Kidney (tissue), 14 donors: ENCODE data around the gene SEPTIN12. TPM values are rescaled to one million over a fixed set of nuclear protein-coding genes. Genes with fewer than 3 reads are reported as not detected.

Experiments
- DNase-seq, 5 donors: peaks; one replicate each; pipeline ENCODE4 v3.0.0-alpha.2; 2013 to 2020
- FAIRE-seq: peaks from 2 replicates; lab custom pipeline; 2012; peaks lifted over from hg19 to GRCh38; lab: Jason Lieb, UNC
- H3K27ac ChIP-seq, 2 donors: one replicate each; pipeline ENCODE4 v1.7.0; 2013; ENCODE audit warnings: low read depth in 2 of 2, low read length in 2 of 2, inconsistent platforms in 1 of 2
- H3K27me3 ChIP-seq: one replicate; pipeline ENCODE4 v1.7.1; 2013; ENCODE audit warnings: low read length, inconsistent platforms; ENCODE audit not compliant: control insufficient read depth, insufficient read depth
- H3K36me3 ChIP-seq, 3 donors: one replicate each; pipeline versions ENCODE4 v1.7.0 to v1.7.1; 2013; ENCODE audit warnings: low read length in 3 of 3, control low read depth in 1 of 3, inconsistent platforms in 1 of 3; ENCODE audit not compliant: insufficient read depth in 3 of 3, control insufficient read depth in 2 of 3
- H3K4me1 ChIP-seq, 3 donors: one replicate each; pipeline versions ENCODE4 v1.7.0 to v1.7.1; 2013; ENCODE audit warnings: low read length in 3 of 3, inconsistent platforms in 1 of 3, low read depth in 1 of 3; ENCODE audit not compliant: control insufficient read depth in 2 of 3, insufficient read depth in 2 of 3
- H3K4me3 ChIP-seq, 3 donors: one replicate each; pipeline versions ENCODE4 v1.7.0 to v1.8.1; 2013; ENCODE audit warnings: low read length in 3 of 3, control low read depth in 1 of 3, inconsistent platforms in 1 of 3
- H3K9ac ChIP-seq, 3 donors: one replicate each; pipeline versions ENCODE4 v1.7.0 to v1.7.1; 2013; ENCODE audit warnings: low read length in 3 of 3, control low read depth in 1 of 3, inconsistent platforms in 1 of 3
- H3K9me3 ChIP-seq, 3 donors: one replicate each; pipeline versions ENCODE4 v1.7.0 to v1.7.1; 2013; ENCODE audit warnings: low read length in 3 of 3, control low read depth in 1 of 3, inconsistent platforms in 1 of 3; ENCODE audit not compliant: control insufficient read depth in 2 of 3, insufficient read depth in 1 of 3
- CTCF ChIP-seq: IDR thresholded peaks from 3 replicates; pipeline ENCODE4 v1.5.1; 2012; ENCODE audit warnings: mild to moderate bottlenecking, moderate library complexity, borderline replicate concordance; ENCODE audit not compliant: insufficient read depth; ENCODE audit errors: extremely low read depth
- intact Hi-C: fragments of 100-400 bp; cut with DNase I; formaldehyde crosslinking; loops from one replicate; pipeline ENCODE4 v1.11.1; 2022
- polyA plus RNA-seq: library from polyadenylated mRNA; stranded (reverse); fragments of 350-450 nt; fragmentation: Illumina TruSeq; extraction: RNeasy Lipid Tissue Mini Kit (QIAGEN cat#74804); gene quantifications from one replicate; pipeline ENCODE4 v1.2.3, GENCODE V29; 2014; ENCODE audit warnings: low read depth, low replicate concordance; ENCODE audit not compliant: insufficient read depth
- total RNA-seq: library from RNA; stranded (reverse); fragmentation: NEBNext Ultra II Directional; extraction: Animal tissue kit (Norgen Biotek cat#: 25700); gene quantifications from one replicate; pipeline ENCODE4 v1.2.1, GENCODE V29; 2021
- donor health status: control.
- donor health status: control.
- donor health status: control.
- donor health status: control.
- donor health status: control.
- donor health status: DM: yes; HTN: yes; CAD: no.
- donor health status: Normal renal cell carcinoma (clear cell type).

The SEPTIN12 gene
- total and polyA plus RNA-seq, 2 donors from 2014 or later = not detected

DNA sequence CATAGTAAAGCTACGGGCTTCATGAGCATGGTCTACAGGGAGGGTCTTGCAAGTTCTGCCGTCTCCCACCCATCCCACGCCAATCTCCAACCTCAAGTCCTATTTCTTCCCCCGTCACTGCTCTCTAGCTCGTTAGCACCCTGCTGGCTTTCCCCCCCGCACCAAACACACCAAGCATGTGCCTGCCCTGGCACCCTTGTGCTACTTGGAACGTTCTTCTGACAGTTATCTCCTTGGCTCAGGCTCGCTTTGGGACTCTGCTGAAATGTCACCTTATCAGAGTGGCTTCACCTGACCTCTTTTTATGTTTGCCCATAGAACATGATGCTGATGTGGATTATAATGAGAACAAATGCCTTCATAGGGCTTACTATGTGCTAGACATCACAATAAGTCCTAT is 37.1 kb upstream of the SEPTIN12 start:
- intact Hi-C loops = no loop called here
- no peak for DNase-seq
- H3K4me3 ChIP-seq = no peak overlapping the region
- no peak overlapping the region for H3K27ac ChIP-seq
- H3K9ac ChIP-seq = no peak overlapping the region
- H3K4me1 ChIP-seq = no peaks in the 10 kb centered on the region
- no peak for TF ChIP-seq CTCF
- H3K9me3 ChIP-seq = no peaks in the 10 kb centered on the region
- FAIRE-seq = no peak
- peaks cover 7 to 64% (median 30%) of the 10 kb centered on the region in 3 donors for H3K36me3 ChIP-seq
- H3K27me3 ChIP-seq = no peaks in the 10 kb centered on the region

DNA sequence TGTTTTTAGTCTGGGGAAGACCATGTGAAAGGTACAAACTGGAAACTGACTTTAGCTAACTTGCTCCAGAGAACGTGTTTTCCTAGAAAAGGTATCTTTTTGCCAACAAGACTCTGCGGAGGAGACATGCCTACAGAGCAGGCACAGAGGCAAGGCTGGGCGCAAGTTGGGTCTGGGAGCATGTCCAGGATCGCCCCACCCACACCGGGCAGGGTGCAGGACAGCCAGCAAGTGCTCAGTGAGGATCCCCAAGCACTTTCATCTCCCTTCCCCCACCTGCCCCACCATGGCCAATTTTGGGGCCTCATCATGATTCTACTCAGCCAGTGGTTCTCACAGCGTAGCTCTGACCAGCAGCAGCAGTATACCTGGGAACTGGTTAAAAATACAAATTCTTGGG is 32.5 kb upstream of the SEPTIN12 start:
- peaks cover 10 to 54% (median 22%) of the 10 kb centered on the region in 3 donors for H3K36me3 ChIP-seq
- TF ChIP-seq CTCF = no peak
- no peak for FAIRE-seq

GRCh38 chr16:4814542-4815173 is 26.5 kb upstream of the SEPTIN12 start:
- no peak overlapping the region for H3K27ac ChIP-seq
- TF ChIP-seq CTCF = no peak
- H3K9ac ChIP-seq = no peak overlapping the region
- no peaks in the 10 kb centered on the region for H3K4me1 ChIP-seq
- H3K4me3 ChIP-seq = no peak overlapping the region
- DNase-seq (no peak), FAIRE-seq (no peak)
- intact Hi-C loops = no loop called here
- H3K9me3 ChIP-seq = no peaks in the 10 kb centered on the region
- peaks cover 6 to 41% (median 23%) of the 10 kb centered on the region in 3 donors for H3K36me3 ChIP-seq
- H3K27me3 ChIP-seq = no peaks in the 10 kb centered on the region

More for the DNA sequence above, 32.5 kb upstream of the SEPTIN12 start:
- H3K27ac ChIP-seq = no peak overlapping the region
- no peak overlapping the region for H3K9ac ChIP-seq
- intact Hi-C loops = no loop called here
- H3K27me3 ChIP-seq = no peaks in the 10 kb centered on the region
- H3K4me3 ChIP-seq = no peak overlapping the region
- H3K9me3 ChIP-seq = no peaks in the 10 kb centered on the region
- DNase-seq = no peak
- H3K4me1 ChIP-seq = no peaks in the 10 kb centered on the region

DNA sequence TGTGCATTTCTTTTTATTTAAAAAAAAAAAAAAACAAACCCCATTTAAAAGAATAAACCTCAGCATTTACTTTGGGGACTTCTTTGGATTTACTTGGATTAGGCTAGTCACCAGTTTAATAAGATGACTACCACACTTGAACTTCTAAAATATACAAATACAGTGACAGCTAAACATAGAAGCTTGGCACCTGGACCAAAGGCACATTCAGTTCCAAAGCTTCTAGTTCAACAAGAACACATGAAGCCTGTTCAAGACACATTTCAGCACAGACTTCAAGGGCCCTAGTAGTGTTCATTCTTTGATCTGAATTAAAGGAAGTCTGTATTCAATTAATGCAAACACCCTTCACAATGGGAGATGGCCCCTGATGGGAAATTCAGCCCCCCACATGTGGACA is 25.9 kb upstream of the SEPTIN12 start:
- H3K9me3 ChIP-seq = no peaks in the 10 kb centered on the region
- H3K4me1 ChIP-seq = no peaks in the 10 kb centered on the region
- no peak for DNase-seq
- no peak overlapping the region for H3K9ac ChIP-seq
- peaks cover 4 to 41% (median 23%) of the 10 kb centered on the region in 3 donors for H3K36me3 ChIP-seq
- intact Hi-C loops = no loop called here
- no peak for FAIRE-seq
- TF ChIP-seq CTCF = no peak
- H3K27me3 ChIP-seq = no peaks in the 10 kb centered on the region
- no peak overlapping the region for H3K27ac ChIP-seq
- no peak overlapping the region for H3K4me3 ChIP-seq
